Prostate gland (tissue), 2 donors: ENCODE data around the gene SYT7. TPM values are rescaled to one million over a fixed set of nuclear protein-coding genes. Genes with fewer than 3 reads are reported as not detected.

Experiments used
- DNase-seq: peaks from one replicate; pipeline ENCODE4 v3.0.0-alpha.2; 2019; ENCODE audit warnings: low spot score
- H3K27ac ChIP-seq, 2 donors: fragments of 200-600 bp; sonication (generic); 2 replicates each; pipeline ENCODE4 v1.5.1; 2017 to 2019
- H3K27me3 ChIP-seq: fragments of 200-600 bp; sonication (generic); replicated peaks from 2 replicates; pipeline ENCODE4 v1.5.1; 2019; ENCODE audit not compliant: insufficient read depth
- H3K36me3 ChIP-seq, 2 donors: fragments of 200-600 bp; sonication (generic); 1 replicate in 1 of 2; 2 replicates in 1 of 2; pipeline versions ENCODE4 v1.5.1 to v1.8.1; 2017 to 2019
- H3K4me1 ChIP-seq: fragments of 200-600 bp; sonication (generic); replicated peaks from 2 replicates; pipeline ENCODE4 v1.5.1; 2019
- H3K4me3 ChIP-seq, 2 donors: fragments of 200-600 bp; sonication (generic); 2 replicates each; pipeline ENCODE4 v1.5.1; 2017 to 2019
- H3K9me3 ChIP-seq: fragments of 200-600 bp; sonication (generic); 2 replicates; pipeline ENCODE4 v1.5.1; 2017
- POLR2A ChIP-seq: fragments of 450-650 bp; IDR thresholded peaks from one replicate; pipeline ENCODE4 v1.6.1; 2016; ENCODE audit warnings: antibody characterized with exemption, mild to moderate bottlenecking
- POLR2AphosphoS5 ChIP-seq: sonication (generic); formaldehyde crosslinking; IDR thresholded peaks from one replicate; pipeline ENCODE4 v1.6.1; 2017; ENCODE audit warnings: antibody characterized with exemption
- WGBS: methylation state at CpG from one replicate; pipeline ENCODE4 v1.1.5; 2018; 5-methylcytosine and 5-hydroxymethylcytosine counted together
- intact Hi-C: fragments of 100-400 bp; cut with DNase I; formaldehyde crosslinking; loops from one replicate; pipeline ENCODE4 v1.14.2; 2022
- total RNA-seq, 2 donors: library from RNA; depleted of rRNA; stranded (reverse); fragments of >200 nt; gene quantifications; one replicate each; pipeline ENCODE4 v1.1.0, GENCODE V29; 2016
- TF ChIP-seq, protein P1 (sequence below), 4 experiments: fragments of 200-600 bp in 2 of 4; fragments of 450-650 bp in 2 of 4; sonication (generic) in 2 of 4; IDR thresholded peaks; 1 replicate in 3 of 4; 2 replicates in 1 of 4; pipeline ENCODE4 v1.5.1; 2016 to 2019; ENCODE audit warnings: antibody characterized with exemption in 4 of 4, mild to moderate bottlenecking in 2 of 4, moderate library complexity in 2 of 4

SYT7 gene
- total RNA-seq, 2 donors from 2014 or later, result 114 to 199 TPM

DNA sequence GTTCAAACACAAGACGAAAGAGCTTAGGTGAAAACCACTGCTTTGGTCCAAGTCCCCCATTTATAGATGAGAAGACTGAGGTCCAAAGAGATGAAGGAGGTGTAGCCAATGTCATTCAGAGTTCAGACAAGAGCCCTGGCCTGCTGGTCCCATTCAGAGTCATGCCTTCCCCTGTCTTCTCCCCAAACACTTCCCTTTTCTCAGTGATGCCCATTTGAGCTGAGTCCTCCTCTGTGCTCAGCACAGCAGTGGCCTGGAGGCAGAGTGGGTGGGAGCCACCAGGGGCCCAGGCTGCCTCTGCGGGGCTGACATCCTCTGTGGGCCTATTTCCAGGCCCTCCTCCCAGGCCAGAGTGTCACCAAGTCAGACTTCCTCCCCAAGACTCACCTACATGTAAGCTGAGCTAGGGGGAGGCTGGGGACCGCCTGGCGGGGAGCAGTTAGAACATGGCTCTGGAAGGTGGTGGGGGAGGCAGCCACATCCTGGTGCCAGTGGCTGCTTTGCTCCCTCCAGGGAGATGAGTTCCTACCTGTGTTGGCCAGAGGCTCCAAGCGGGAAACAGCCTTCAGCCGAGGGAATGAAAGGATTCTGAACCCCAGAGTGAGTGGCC, 94.8 kb downstream of the SYT7 start:
- no peak for DNase-seq
- no peak overlapping the region for H3K27ac ChIP-seq
- H3K4me3 ChIP-seq, result no peak overlapping the region
- WGBS, result 97% methylated on average over 6 of the region's 6 CpGs
- no peaks in the 10 kb centered on the region for H3K9me3 ChIP-seq
- H3K27me3 ChIP-seq, result no peaks in the 10 kb centered on the region
- H3K36me3 ChIP-seq, result no peaks in the 10 kb centered on the region
- intact Hi-C loops, result no loop called here
- TF ChIP-seq POLR2A, result no peak
- peaks cover 5% of the 10 kb centered on the region for H3K4me1 ChIP-seq

DNA sequence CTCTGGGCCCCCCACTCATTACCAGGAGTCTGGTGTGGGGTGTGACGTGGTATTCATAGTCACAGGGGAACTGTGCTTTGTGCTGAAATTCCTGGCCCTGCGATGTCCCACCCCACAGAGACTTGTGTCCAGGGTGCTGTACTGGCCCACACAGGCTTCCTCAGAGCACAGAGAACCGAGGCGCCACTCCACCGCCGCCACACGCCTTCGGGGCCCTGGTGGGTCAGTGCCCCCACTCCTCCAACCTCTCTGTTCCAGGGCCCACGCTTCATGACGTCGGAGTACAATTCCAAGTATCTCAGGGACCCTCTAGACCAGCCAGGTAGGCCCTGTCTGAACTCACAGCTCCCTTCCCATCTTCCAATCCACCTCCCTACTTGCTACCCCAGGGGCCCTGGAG, 95.8 kb downstream of the SYT7 start:
- peaks cover 5% of the 10 kb centered on the region for H3K4me1 ChIP-seq
- TF ChIP-seq POLR2A (no peak), POLR2AphosphoS5 (no peak)
- TF ChIP-seq, protein P1, sequence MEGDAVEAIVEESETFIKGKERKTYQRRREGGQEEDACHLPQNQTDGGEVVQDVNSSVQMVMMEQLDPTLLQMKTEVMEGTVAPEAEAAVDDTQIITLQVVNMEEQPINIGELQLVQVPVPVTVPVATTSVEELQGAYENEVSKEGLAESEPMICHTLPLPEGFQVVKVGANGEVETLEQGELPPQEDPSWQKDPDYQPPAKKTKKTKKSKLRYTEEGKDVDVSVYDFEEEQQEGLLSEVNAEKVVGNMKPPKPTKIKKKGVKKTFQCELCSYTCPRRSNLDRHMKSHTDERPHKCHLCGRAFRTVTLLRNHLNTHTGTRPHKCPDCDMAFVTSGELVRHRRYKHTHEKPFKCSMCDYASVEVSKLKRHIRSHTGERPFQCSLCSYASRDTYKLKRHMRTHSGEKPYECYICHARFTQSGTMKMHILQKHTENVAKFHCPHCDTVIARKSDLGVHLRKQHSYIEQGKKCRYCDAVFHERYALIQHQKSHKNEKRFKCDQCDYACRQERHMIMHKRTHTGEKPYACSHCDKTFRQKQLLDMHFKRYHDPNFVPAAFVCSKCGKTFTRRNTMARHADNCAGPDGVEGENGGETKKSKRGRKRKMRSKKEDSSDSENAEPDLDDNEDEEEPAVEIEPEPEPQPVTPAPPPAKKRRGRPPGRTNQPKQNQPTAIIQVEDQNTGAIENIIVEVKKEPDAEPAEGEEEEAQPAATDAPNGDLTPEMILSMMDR (IDR thresholded peaks at IDR 0.05), result no peak
- intact Hi-C loops, result no loop called here
- DNase-seq, result no peak
- WGBS, result 95% methylated on average over 11 of the region's 11 CpGs
- H3K9me3 ChIP-seq, result no peaks in the 10 kb centered on the region
- no peaks in the 10 kb centered on the region for H3K27me3 ChIP-seq
- no peak overlapping the region for H3K27ac ChIP-seq
- no peaks in the 10 kb centered on the region for H3K36me3 ChIP-seq
- no peak overlapping the region for H3K4me3 ChIP-seq

GRCh38 chr11:61484541-61484940, 96.3 kb downstream of the SYT7 start:
- Histone ChIP-seq H3K27ac (no peak overlapping the region), H3K4me3 (no peak overlapping the region), H3K27me3 (no peaks in the 10 kb centered on the region), H3K9me3 (no peaks in the 10 kb centered on the region), H3K4me1 (peaks cover 5% of the 10 kb centered on the region), H3K36me3 (no peaks in the 10 kb centered on the region)
- DNase-seq, result no peak
- intact Hi-C loops, result no loop called here
- WGBS, result 85% methylated on average over 11 of the region's 11 CpGs
- no peak for TF ChIP-seq POLR2AphosphoS5
- TF ChIP-seq POLR2A, result no peak
- TF ChIP-seq, protein P1 (IDR thresholded peaks at IDR 0.05), result no peak

- TF ChIP-seq POLR2AphosphoS5, result no peak
- TF ChIP-seq, protein P1 (IDR thresholded peaks at IDR 0.05), result peak in 1 of 4 experiments; percentile 17
- TF ChIP-seq POLR2A, result no peak
These were observed 98.4 kb downstream of the SYT7 start for GRCh38 chr11:61482513-61482912.

GRCh38 chr11:61481806-61482205, 99.1 kb downstream of the SYT7 start:
- H3K27ac ChIP-seq, result no peak overlapping the region
- H3K9me3 ChIP-seq, result no peaks in the 10 kb centered on the region
- TF ChIP-seq POLR2AphosphoS5, result no peak
- TF ChIP-seq, protein P1 (IDR thresholded peaks at IDR 0.05), result no peak
- TF ChIP-seq POLR2A, result no peak
- intact Hi-C loops, result no loop called here
- no peaks in the 10 kb centered on the region for H3K4me1 ChIP-seq
- H3K27me3 ChIP-seq, result no peaks in the 10 kb centered on the region
- 71% methylated on average over 9 of the region's 10 CpGs for whole genome bisulfite sequencing
- no peaks in the 10 kb centered on the region for H3K36me3 ChIP-seq
- H3K4me3 ChIP-seq, result no peak overlapping the region
- DNase-seq, result no peak

More at GRCh38 chr11:61482513-61482912, 98.4 kb downstream of the SYT7 start:
- Histone ChIP-seq H3K27me3 (no peaks in the 10 kb centered on the region), H3K4me3 (no peak overlapping the region), H3K9me3 (no peaks in the 10 kb centered on the region), H3K4me1 (no peaks in the 10 kb centered on the region), H3K27ac (no peak overlapping the region), H3K36me3 (no peaks in the 10 kb centered on the region)
- DNase-seq, result no peak
- intact Hi-C loops, result no loop called here
- 33% methylated on average over 5 of the region's 7 CpGs for WGBS
